Measurements from ENCODE around the gene POLN. TPM values are rescaled to one million over a fixed set of nuclear protein-coding genes. Genes with fewer than 3 reads are reported as not detected.

The POLN gene
- total RNA-seq, 2 experiments from 2014 or later, result 5.5 to 5.6 TPM

DNA sequence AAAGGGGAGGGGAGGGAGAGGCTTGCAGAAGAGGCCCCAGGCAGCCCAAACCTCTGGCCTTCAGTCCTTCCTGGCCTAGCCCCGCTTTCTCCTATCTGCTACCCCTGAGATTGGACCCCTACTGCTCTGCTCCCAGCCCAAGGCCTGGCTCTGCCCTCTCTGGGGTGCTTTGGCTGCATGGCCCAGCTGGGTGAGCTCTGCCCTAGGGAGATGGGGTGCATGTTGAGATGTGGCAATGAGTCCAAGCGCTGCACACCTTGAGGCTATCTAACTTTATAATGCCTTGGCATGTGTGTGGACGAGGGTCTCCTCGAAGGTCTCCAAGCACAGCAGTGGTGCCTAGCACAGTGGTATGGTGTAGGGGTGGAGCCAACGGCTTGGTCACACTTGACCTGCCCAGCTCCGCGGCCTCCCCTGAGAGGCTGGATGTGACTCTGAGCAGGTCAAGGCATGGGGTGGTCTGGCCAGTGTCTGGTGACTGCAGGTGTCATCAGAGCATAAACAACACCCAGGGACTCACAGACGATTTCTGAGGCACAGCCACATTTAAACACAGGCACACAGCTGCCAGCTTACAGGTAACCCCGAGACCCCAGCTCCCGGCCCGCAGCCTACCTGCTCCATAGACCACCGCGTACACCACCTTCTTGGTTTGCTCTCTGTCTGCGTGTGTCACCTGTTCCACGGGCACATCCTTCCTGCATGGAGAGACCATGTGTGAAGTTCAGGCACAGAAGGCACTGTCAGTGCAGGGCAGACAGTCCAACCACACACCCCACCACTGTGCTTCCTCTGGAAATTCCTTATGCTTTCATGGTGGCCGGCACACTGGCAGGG lies 146.5 kb downstream of the POLN start:
- DNase-seq (no peak), ATAC-seq (no peak)
- Mint-ChIP-seq H3K36me3 (peaks cover 4% of the 10 kb centered on the region), H3K4me1 (no peaks in the 10 kb centered on the region), H3K9me3 (ENCODE audit: low read depth) (peaks cover 8% of the 10 kb centered on the region), H3K27me3 (peaks cover 7% of the 10 kb centered on the region), H3K27ac (no peak overlapping the region), H3K4me3 (no peak overlapping the region)
- CTCF ChIA-PET, result no interaction called here

DNA sequence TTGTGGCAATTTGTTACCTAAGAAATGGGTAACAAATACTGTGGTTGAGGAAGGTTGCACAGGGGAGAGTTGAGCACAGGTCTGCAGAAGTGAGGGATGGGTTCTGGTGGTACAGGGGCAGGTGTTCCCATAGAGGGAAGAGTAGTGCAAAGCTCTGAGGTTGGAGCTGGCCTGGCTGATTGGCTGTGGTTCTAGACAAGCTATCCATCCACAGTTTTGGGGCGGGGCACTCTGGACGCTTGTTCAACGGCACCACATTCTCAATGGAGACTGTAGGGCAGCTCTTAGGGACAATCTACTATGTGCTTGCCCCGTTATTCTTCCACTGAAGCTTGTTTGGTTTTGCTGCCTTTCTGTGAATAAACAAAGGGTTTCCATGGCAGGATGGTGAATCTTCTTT lies 147.4 kb downstream of the POLN start:
- Mint-ChIP-seq H3K9me3 (ENCODE audit: low read depth) (peaks cover 8% of the 10 kb centered on the region), H3K4me3 (no peak overlapping the region), H3K36me3 (peaks cover 4% of the 10 kb centered on the region), H3K27ac (no peak overlapping the region), H3K4me1 (no peaks in the 10 kb centered on the region), H3K27me3 (peaks cover 10% of the 10 kb centered on the region)
- CTCF ChIA-PET, result no interaction called here
- DNase-seq, result no peak
- ATAC-seq, result no peak

GRCh38 chr4:2093265-2093664 lies 148.7 kb downstream of the POLN start:
- H3K9me3 Mint-ChIP-seq (ENCODE audit: low read depth), result peaks cover 8% of the 10 kb centered on the region
- DNase-seq, result no peak
- CTCF ChIA-PET, result no interaction called here
- no peak for ATAC-seq
- peaks cover 4% of the 10 kb centered on the region for H3K36me3 Mint-ChIP-seq
- peaks cover 15% of the 10 kb centered on the region for H3K27me3 Mint-ChIP-seq
- H3K4me3 Mint-ChIP-seq, result no peak overlapping the region
- H3K4me1 Mint-ChIP-seq, result no peaks in the 10 kb centered on the region
- H3K27ac Mint-ChIP-seq, result no peak overlapping the region

- H3K27ac Mint-ChIP-seq, result no peak overlapping the region
- no peak for DNase-seq
- peaks cover 15% of the 10 kb centered on the region for H3K27me3 Mint-ChIP-seq
- no peaks in the 10 kb centered on the region for H3K4me1 Mint-ChIP-seq
- peaks cover 8% of the 10 kb centered on the region for H3K9me3 Mint-ChIP-seq (ENCODE audit: low read depth)
- peaks cover 4% of the 10 kb centered on the region for H3K36me3 Mint-ChIP-seq
- CTCF ChIA-PET, result no interaction called here
- ATAC-seq, result no peak
- no peak overlapping the region for H3K4me3 Mint-ChIP-seq
These were observed 149.3 kb downstream of the POLN start for GRCh38 chr4:2092669-2093053.

DNA sequence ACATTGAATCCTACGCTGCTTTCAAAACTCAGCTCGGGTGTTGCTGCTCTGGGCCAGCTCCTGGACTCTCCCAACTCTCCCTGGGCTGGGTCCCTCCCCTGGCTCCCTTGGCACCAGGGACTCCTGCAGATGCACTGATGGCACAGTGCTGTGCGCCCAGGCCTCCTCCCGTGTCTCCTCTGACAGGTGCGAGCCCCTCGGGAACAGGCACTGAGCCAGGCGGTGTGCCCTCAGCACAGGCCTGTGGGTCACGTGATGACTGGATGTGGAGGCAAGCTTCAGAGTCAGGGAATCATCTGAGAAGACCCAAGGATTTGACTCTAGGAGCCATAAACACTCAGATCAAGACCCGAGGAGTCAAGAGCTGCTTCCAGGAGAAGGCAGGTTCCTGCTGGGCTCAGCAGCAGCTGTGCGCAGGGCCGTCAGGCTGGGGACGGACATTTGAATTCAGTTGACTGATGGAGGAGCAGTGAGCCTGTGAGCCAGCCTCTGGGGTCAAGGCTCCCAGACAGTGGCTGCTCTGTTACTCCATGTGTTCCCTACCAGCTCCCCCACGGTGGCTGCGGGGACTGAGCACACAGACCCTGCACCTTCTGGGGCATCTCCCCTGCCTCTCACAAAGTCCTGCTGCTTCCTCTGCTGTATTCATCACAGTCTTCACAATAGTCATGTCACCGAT lies 149.8 kb downstream of the POLN start:
- CTCF ChIA-PET, result no interaction called here
- no peak overlapping the region for H3K27ac Mint-ChIP-seq

GRCh38 chr4:2090642-2091041 lies 151.3 kb downstream of the POLN start:
- no peak for ATAC-seq
- peaks cover 17% of the 10 kb centered on the region for H3K27me3 Mint-ChIP-seq
- H3K4me3 Mint-ChIP-seq, result no peak overlapping the region
- H3K36me3 Mint-ChIP-seq, result no peaks in the 10 kb centered on the region
- CTCF ChIA-PET, result no interaction called here
- H3K9me3 Mint-ChIP-seq (ENCODE audit: low read depth), result peaks cover 2% of the 10 kb centered on the region
- no peak overlapping the region for H3K27ac Mint-ChIP-seq
- H3K4me1 Mint-ChIP-seq, result no peaks in the 10 kb centered on the region
- no peak for DNase-seq

More for the DNA sequence above, 149.8 kb downstream of the POLN start:
- no peaks in the 10 kb centered on the region for H3K4me1 Mint-ChIP-seq
- H3K36me3 Mint-ChIP-seq, result peaks cover 4% of the 10 kb centered on the region
- no peak for ATAC-seq
- H3K9me3 Mint-ChIP-seq (ENCODE audit: low read depth), result peaks cover 8% of the 10 kb centered on the region
- no peak overlapping the region for H3K4me3 Mint-ChIP-seq
- H3K27me3 Mint-ChIP-seq, result peaks cover 17% of the 10 kb centered on the region
- no peak for DNase-seq

GRCh38 chr4:2089222-2089621 lies 152.7 kb downstream of the POLN start:
- Mint-ChIP-seq H3K4me1 (no peaks in the 10 kb centered on the region), H3K27me3 (peaks cover 17% of the 10 kb centered on the region), H3K27ac (no peak overlapping the region), H3K9me3 (ENCODE audit: low read depth) (no peaks in the 10 kb centered on the region), H3K36me3 (no peaks in the 10 kb centered on the region), H3K4me3 (no peak overlapping the region)
- CTCF ChIA-PET, result interaction anchor here (1.1 kb wide), 1 partner anchor 131 kb away, joined by 3 read pairs; no protein-coding TSS in a partner anchor
- DNase-seq, result no peak
- no peak for ATAC-seq

- Mint-ChIP-seq H3K27ac (no peak overlapping the region), H3K4me1 (no peaks in the 10 kb centered on the region), H3K36me3 (no peaks in the 10 kb centered on the region), H3K9me3 (ENCODE audit: low read depth) (no peaks in the 10 kb centered on the region), H3K27me3 (peaks cover 17% of the 10 kb centered on the region), H3K4me3 (no peak overlapping the region)
- ATAC-seq (no peak), DNase-seq (no peak)
- CTCF ChIA-PET, result interaction anchor here (1.3 kb wide), 1 partner anchor 21 kb away, joined by 3 read pairs; no protein-coding TSS in a partner anchor
These were observed 154.8 kb downstream of the POLN start for GRCh38 chr4:2087170-2087569.

DNA sequence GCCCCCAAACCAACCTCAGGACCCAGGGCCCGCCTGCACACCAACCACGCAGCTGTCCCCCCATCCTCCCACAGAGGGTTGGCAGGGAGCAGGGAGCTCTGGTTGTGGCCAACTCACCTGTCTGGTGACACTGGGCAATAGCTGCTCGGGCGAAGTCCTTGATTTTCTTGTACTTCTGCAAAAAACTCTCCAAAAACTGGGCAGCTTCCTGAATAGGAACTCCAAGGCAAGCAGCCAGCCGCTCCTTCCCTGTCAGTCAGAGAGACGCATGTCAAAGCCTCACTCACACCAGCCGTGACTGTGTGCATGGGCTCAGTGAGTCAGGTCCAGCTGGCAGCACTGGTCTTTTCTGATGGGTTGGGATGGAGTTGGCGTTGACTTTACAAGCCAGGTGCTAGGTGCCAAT lies 156.4 kb downstream of the POLN start:
- no peaks in the 10 kb centered on the region for H3K36me3 Mint-ChIP-seq
- H3K27me3 Mint-ChIP-seq, result peaks cover 17% of the 10 kb centered on the region
- H3K27ac Mint-ChIP-seq, result no peak overlapping the region
- H3K4me3 Mint-ChIP-seq, result no peak overlapping the region
- H3K4me1 Mint-ChIP-seq, result no peaks in the 10 kb centered on the region
- H3K9me3 Mint-ChIP-seq (ENCODE audit: low read depth), result no peaks in the 10 kb centered on the region
- DNase-seq, result peak; percentile 32
- CTCF ChIA-PET, result no interaction called here
- ATAC-seq, result no peak

DNA sequence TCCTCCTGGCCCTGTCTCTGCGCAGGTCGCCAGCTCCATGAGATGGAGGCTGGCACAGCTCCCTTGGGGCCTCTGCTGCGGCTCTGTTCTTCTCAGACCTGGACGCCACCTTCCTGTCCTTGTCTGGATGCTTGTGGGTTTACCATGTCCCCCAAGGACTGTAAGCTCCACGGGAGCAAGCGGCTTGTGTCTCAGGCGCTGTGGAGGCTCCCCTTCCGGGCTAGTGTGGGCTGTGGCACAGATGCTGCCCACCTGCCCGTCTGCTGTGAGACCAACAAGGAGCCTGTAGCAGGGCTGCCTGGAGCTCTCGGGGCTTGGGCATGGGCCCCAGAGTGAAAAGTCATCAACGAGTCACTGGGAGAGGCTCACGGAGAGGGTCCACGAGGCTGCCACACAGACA lies 157.6 kb downstream of the POLN start:
- H3K4me1 Mint-ChIP-seq, result no peaks in the 10 kb centered on the region
- H3K4me3 Mint-ChIP-seq, result no peak overlapping the region
- CTCF ChIA-PET, result no interaction called here
- no peaks in the 10 kb centered on the region for H3K36me3 Mint-ChIP-seq
- no peak overlapping the region for H3K27ac Mint-ChIP-seq
- DNase-seq (peak; percentile 25), ATAC-seq (no peak)
- H3K27me3 Mint-ChIP-seq, result peaks cover 9% of the 10 kb centered on the region
- no peaks in the 10 kb centered on the region for H3K9me3 Mint-ChIP-seq (ENCODE audit: low read depth)

- ATAC-seq (no peak), DNase-seq (no peak)
- Mint-ChIP-seq H3K4me3 (no peak overlapping the region), H3K36me3 (no peaks in the 10 kb centered on the region), H3K27ac (no peak overlapping the region), H3K27me3 (peaks cover 4% of the 10 kb centered on the region), H3K4me1 (no peaks in the 10 kb centered on the region), H3K9me3 (ENCODE audit: low read depth) (no peaks in the 10 kb centered on the region)
- CTCF ChIA-PET, result interaction anchor here (1.0 kb wide), 1 partner anchor 304 kb away, joined by 3 read pairs; no protein-coding TSS in a partner anchor
These were observed 158.1 kb downstream of the POLN start for GRCh38 chr4:2083826-2084160.

DNA sequence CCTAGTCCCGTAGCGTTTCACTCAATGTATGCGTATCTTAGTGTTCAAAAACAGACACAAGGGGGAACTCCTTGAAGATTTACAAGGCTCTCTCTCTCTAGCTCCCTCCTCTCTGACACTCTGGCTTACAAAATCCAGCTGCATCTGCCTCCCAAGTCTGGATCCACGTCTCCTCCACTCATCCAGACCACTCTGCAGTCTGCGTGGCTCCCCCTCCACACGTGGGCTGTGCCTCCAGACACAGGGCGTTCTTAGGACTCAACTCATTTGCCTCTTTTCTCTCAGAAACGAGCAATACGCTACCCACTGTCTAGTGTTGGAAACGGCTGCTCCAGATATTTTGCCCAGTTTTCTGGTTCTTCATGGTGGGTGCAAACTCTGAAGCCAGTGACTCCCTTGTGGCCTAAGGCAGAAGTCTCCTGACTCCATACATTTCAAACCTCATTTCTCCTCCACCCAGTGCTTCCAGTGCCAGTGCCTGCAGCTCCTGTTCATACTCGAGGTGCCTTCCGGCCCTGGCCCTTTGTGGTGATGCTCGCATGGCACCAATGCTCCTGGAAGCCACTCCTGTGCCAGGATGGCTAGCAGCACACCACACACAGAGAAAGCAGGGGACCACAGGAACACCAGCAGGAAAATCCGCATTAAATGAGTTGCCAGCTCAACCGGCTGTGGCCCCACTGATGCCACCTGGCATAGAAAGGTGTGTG lies 158.7 kb downstream of the POLN start:
- Mint-ChIP-seq H3K27me3 (peaks cover 2% of the 10 kb centered on the region), H3K36me3 (no peaks in the 10 kb centered on the region), H3K27ac (no peak overlapping the region), H3K9me3 (ENCODE audit: low read depth) (no peaks in the 10 kb centered on the region), H3K4me3 (no peak overlapping the region), H3K4me1 (no peaks in the 10 kb centered on the region)
- DNase-seq (peak; percentile 36), ATAC-seq (no peak)
- CTCF ChIA-PET, result interaction anchor here (1.0 kb wide), 1 partner anchor 304 kb away, joined by 3 read pairs; no protein-coding TSS in a partner anchor

DNA sequence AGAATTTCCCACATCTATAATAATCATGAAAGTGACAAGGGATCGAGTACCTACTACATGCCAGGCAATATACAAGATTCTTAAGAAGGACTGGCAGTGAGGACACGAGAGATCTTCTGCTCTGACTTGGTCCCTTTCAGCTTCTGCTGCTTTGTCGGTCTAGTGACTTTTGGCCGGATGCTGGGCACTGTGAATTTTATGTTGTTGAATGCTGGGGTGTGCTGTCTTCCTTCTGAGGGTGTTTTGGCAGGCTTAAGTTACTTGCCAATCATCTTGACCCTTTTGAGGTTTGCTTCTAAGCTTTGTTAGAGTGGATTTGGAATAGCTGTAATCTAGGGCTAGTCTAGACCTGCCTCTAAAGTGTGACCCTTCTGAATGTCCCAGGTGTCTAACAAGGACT lies 159.3 kb downstream of the POLN start:
- DNase-seq (no peak), ATAC-seq (no peak)
- Mint-ChIP-seq H3K27ac (no peak overlapping the region), H3K9me3 (ENCODE audit: low read depth) (no peaks in the 10 kb centered on the region), H3K4me1 (no peaks in the 10 kb centered on the region), H3K36me3 (no peaks in the 10 kb centered on the region), H3K4me3 (no peak overlapping the region), H3K27me3 (peaks cover 2% of the 10 kb centered on the region)
- CTCF ChIA-PET, result no interaction called here

All from activated CD8-positive, alpha-beta memory T cell treated with anti-CD3 and anti-CD28 coated beads, Interleukin-2, amount 10 ng/mL, durations not matched to agents 7 days and 5 days (primary cell).